ENCODE results near the gene FUOM. TPM values are rescaled to one million over a fixed set of nuclear protein-coding genes. Genes with fewer than 3 reads are reported as not detected.
"Not testable (repeated sequence)": the region's sequence is repeated elsewhere in the genome, so short reads cannot be mapped to it uniquely, and the experiment has no call there.

The FUOM gene
- polyA plus RNA-seq, 2 donors: 10.0 to 11.7 TPM

DNA sequence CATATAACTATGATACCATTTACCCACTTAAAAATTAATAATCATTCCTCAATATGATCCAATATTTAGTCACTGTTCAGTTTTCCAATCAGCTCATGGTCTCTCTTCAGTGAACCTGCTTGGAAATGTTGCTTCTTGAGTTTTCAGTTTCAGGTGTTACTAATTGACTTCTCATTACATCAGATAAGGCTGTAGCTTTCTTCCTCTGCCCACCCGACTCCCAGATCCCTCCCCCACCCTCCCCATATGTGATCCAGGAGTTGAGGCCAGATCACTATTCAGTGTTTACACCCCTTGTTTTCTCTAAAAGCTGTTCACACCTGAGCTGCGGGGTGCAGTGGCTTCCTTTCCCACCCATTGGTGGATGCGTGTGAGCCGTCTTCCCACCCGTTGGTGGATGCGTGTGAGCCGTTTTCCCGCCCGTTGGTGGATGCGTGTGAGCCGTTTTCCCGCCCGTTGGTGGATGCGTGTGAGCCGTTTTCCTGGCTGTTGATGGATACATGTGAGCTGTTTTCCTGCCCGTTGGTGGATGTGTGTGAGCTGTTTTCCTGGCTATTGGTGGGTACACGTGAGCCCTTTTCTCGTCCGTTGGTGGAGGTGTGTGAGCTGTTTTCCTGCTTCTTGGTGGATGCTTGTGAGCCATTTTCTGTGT is 32.9 kb upstream of the FUOM start:
- Histone ChIP-seq H3K4me1 (ENCODE audit: control insufficient read depth in 2 of 2, insufficient read depth in 2 of 2, low read length in 1 of 2) (peaks cover 2 to 4% of the 10 kb centered on the region in 2 donors), H3K27ac (ENCODE audit: low read depth in 2 of 2, low read length in 1 of 2) (no peak overlapping the region), H3K36me3 (ENCODE audit: control insufficient read depth in 2 of 2, insufficient read depth in 2 of 2, low read length in 1 of 2) (peaks cover 0 to 2% of the 10 kb centered on the region in 2 donors), H3K27me3 (ENCODE audit: control insufficient read depth in 1 of 2, insufficient read depth in 2 of 2, low read length in 2 of 2) (no peaks in the 10 kb centered on the region), H3K4me3 (ENCODE audit: low read depth in 1 of 2, low read length in 2 of 2) (no peak overlapping the region), H3K9me3 (ENCODE audit: control insufficient read depth in 2 of 2, insufficient read depth in 1 of 2, low read depth in 1 of 2, low read length in 1 of 2) (peaks cover 0 to 3% of the 10 kb centered on the region in 2 donors)
- 90% methylated on average over 19 of the region's 19 CpGs for WGBS, 2 donors

GRCh38 chr10:133388973-133389818 is 31.4 kb upstream of the FUOM start:
- Histone ChIP-seq H3K9me3 (ENCODE audit: control insufficient read depth in 2 of 2, insufficient read depth in 1 of 2, low read depth in 1 of 2, low read length in 1 of 2) (peaks cover 0 to 3% of the 10 kb centered on the region in 2 donors), H3K27me3 (ENCODE audit: control insufficient read depth in 1 of 2, insufficient read depth in 2 of 2, low read length in 2 of 2) (no peaks in the 10 kb centered on the region), H3K4me3 (ENCODE audit: low read depth in 1 of 2, low read length in 2 of 2) (no peak overlapping the region), H3K27ac (ENCODE audit: low read depth in 2 of 2, low read length in 1 of 2) (peak overlapping the region in 1 of 2 donors; percentile 44), H3K36me3 (ENCODE audit: control insufficient read depth in 2 of 2, insufficient read depth in 2 of 2, low read length in 1 of 2) (peaks cover 0 to 4% of the 10 kb centered on the region in 2 donors), H3K4me1 (ENCODE audit: control insufficient read depth in 2 of 2, insufficient read depth in 2 of 2, low read length in 1 of 2) (peaks cover 0 to 2% of the 10 kb centered on the region in 2 donors)
- 77 to 79% methylated on average over 39 of the region's 39 CpGs for WGBS, 2 donors

- Histone ChIP-seq H3K27me3 (ENCODE audit: control insufficient read depth in 1 of 2, insufficient read depth in 2 of 2, low read length in 2 of 2) (no peaks in the 10 kb centered on the region), H3K27ac (ENCODE audit: low read depth in 2 of 2, low read length in 1 of 2) (no peak overlapping the region), H3K4me3 (ENCODE audit: low read depth in 1 of 2, low read length in 2 of 2) (no peak overlapping the region), H3K9me3 (ENCODE audit: control insufficient read depth in 2 of 2, insufficient read depth in 1 of 2, low read depth in 1 of 2, low read length in 1 of 2) (peaks cover 0 to 3% of the 10 kb centered on the region in 2 donors), H3K4me1 (ENCODE audit: control insufficient read depth in 2 of 2, insufficient read depth in 2 of 2, low read length in 1 of 2) (peaks cover 0 to under 1% of the 10 kb centered on the region in 2 donors), H3K36me3 (ENCODE audit: control insufficient read depth in 2 of 2, insufficient read depth in 2 of 2, low read length in 1 of 2) (peaks cover 0 to 7% of the 10 kb centered on the region in 2 donors)
- WGBS, 2 donors: 85 to 86% methylated on average over 17 of the region's 17 CpGs
Observed at GRCh38 chr10:133388236-133388972, 30.6 kb upstream of the FUOM start.

DNA sequence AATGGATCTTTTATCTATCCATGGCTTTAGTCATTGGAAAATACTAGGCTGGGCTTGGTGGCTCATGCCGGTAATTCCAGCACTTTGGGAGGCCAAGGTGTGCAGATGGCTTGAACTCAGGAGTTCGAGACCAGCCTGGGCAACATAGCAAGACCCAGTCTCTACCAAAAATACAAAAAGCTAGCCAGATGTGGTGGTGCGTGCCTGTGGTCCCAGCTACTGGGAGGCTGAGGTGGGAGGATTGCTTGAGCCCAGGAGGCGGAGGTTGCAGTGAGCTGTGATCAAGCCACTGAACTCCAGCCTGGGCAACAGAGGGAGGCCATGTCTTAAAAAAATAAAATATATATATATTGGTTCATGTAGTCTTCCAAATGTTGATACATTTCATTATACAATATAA is 29.1 kb upstream of the FUOM start:
- not testable (repeated sequence) for H3K36me3 ChIP-seq (ENCODE audit: control insufficient read depth in 2 of 2, insufficient read depth in 2 of 2, low read length in 1 of 2); H3K9me3 ChIP-seq (ENCODE audit: control insufficient read depth in 2 of 2, insufficient read depth in 1 of 2, low read depth in 1 of 2, low read length in 1 of 2); H3K27ac ChIP-seq (ENCODE audit: low read depth in 2 of 2, low read length in 1 of 2); H3K4me1 ChIP-seq (ENCODE audit: control insufficient read depth in 2 of 2, insufficient read depth in 2 of 2, low read length in 1 of 2); H3K27me3 ChIP-seq (ENCODE audit: control insufficient read depth in 1 of 2, insufficient read depth in 2 of 2, low read length in 2 of 2); H3K4me3 ChIP-seq (ENCODE audit: low read depth in 1 of 2, low read length in 2 of 2)
- 94 to 96% methylated on average over 4 of the region's 4 CpGs for WGBS, 2 donors

DNA sequence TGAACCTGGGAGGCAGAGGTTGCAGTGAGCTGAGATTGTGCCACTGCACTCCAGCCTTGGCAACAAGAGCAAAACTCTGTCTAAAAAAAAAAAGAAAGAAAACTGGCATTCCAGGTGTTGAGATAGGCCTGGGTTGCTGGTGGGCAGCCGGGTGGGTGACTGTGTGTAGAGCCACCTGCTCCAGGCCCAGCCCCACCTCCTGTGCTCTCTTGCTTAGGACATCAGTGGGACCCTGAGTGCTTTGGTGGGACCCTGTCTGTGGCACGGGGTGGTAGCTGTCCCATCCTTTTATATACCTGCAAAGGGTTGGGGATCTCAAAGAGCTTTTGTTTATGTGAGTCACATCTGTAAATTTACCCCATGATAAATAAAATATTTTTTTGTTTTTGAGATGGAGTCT is 27.4 kb upstream of the FUOM start:
- Histone ChIP-seq H3K4me3 (ENCODE audit: low read depth in 1 of 2, low read length in 2 of 2) (no peak overlapping the region), H3K9me3 (ENCODE audit: control insufficient read depth in 2 of 2, insufficient read depth in 1 of 2, low read depth in 1 of 2, low read length in 1 of 2) (no peaks in the 10 kb centered on the region), H3K4me1 (ENCODE audit: control insufficient read depth in 2 of 2, insufficient read depth in 2 of 2, low read length in 1 of 2) (peaks cover 0 to 4% of the 10 kb centered on the region in 2 donors), H3K36me3 (ENCODE audit: control insufficient read depth in 2 of 2, insufficient read depth in 2 of 2, low read length in 1 of 2) (peaks cover 0 to 14% of the 10 kb centered on the region in 2 donors), H3K27me3 (ENCODE audit: control insufficient read depth in 1 of 2, insufficient read depth in 2 of 2, low read length in 2 of 2) (no peaks in the 10 kb centered on the region), H3K27ac (ENCODE audit: low read depth in 2 of 2, low read length in 1 of 2) (no peak overlapping the region)
- WGBS, 2 donors: 92 to 97% methylated on average over 2 of the region's 2 CpGs

GRCh38 chr10:133384071-133384470 is 26.3 kb upstream of the FUOM start:
- Histone ChIP-seq H3K9me3 (ENCODE audit: control insufficient read depth in 2 of 2, insufficient read depth in 1 of 2, low read depth in 1 of 2, low read length in 1 of 2) (no peaks in the 10 kb centered on the region), H3K27ac (ENCODE audit: low read depth in 2 of 2, low read length in 1 of 2) (no peak overlapping the region), H3K4me3 (ENCODE audit: low read depth in 1 of 2, low read length in 2 of 2) (no peak overlapping the region), H3K36me3 (ENCODE audit: control insufficient read depth in 2 of 2, insufficient read depth in 2 of 2, low read length in 1 of 2) (peaks cover 0 to 14% of the 10 kb centered on the region in 2 donors), H3K27me3 (ENCODE audit: control insufficient read depth in 1 of 2, insufficient read depth in 2 of 2, low read length in 2 of 2) (no peaks in the 10 kb centered on the region), H3K4me1 (ENCODE audit: control insufficient read depth in 2 of 2, insufficient read depth in 2 of 2, low read length in 1 of 2) (peaks cover 0 to 11% of the 10 kb centered on the region in 2 donors)
- WGBS, 2 donors: 93 to 94% methylated on average over 13 of the region's 13 CpGs

GRCh38 chr10:133383551-133383950 is 25.7 kb upstream of the FUOM start:
- no peak overlapping the region for H3K4me3 ChIP-seq (ENCODE audit: low read depth in 1 of 2, low read length in 2 of 2)
- no peaks in the 10 kb centered on the region for H3K27me3 ChIP-seq (ENCODE audit: control insufficient read depth in 1 of 2, insufficient read depth in 2 of 2, low read length in 2 of 2)
- H3K9me3 ChIP-seq (ENCODE audit: control insufficient read depth in 2 of 2, insufficient read depth in 1 of 2, low read depth in 1 of 2, low read length in 1 of 2): no peaks in the 10 kb centered on the region
- H3K36me3 ChIP-seq (ENCODE audit: control insufficient read depth in 2 of 2, insufficient read depth in 2 of 2, low read length in 1 of 2): peaks cover 0 to 14% of the 10 kb centered on the region in 2 donors
- WGBS, 2 donors: 96% methylated on average over 4 of the region's 4 CpGs
- H3K27ac ChIP-seq (ENCODE audit: low read depth in 2 of 2, low read length in 1 of 2): no peak overlapping the region
- H3K4me1 ChIP-seq (ENCODE audit: control insufficient read depth in 2 of 2, insufficient read depth in 2 of 2, low read length in 1 of 2): peaks cover 0 to 11% of the 10 kb centered on the region in 2 donors

GRCh38 chr10:133381036-133381435 is 23.2 kb upstream of the FUOM start:
- H3K27me3 ChIP-seq (ENCODE audit: control insufficient read depth in 1 of 2, insufficient read depth in 2 of 2, low read length in 2 of 2): no peaks in the 10 kb centered on the region
- no peaks in the 10 kb centered on the region for H3K9me3 ChIP-seq (ENCODE audit: control insufficient read depth in 2 of 2, insufficient read depth in 1 of 2, low read depth in 1 of 2, low read length in 1 of 2)
- peaks cover 0 to 14% of the 10 kb centered on the region in 2 donors for H3K36me3 ChIP-seq (ENCODE audit: control insufficient read depth in 2 of 2, insufficient read depth in 2 of 2, low read length in 1 of 2)
- no peak overlapping the region for H3K4me3 ChIP-seq (ENCODE audit: low read depth in 1 of 2, low read length in 2 of 2)
- H3K4me1 ChIP-seq (ENCODE audit: control insufficient read depth in 2 of 2, insufficient read depth in 2 of 2, low read length in 1 of 2): peaks cover 0 to 17% of the 10 kb centered on the region in 2 donors
- H3K27ac ChIP-seq (ENCODE audit: low read depth in 2 of 2, low read length in 1 of 2): peak overlapping the region in 1 of 2 donors; percentile 0
- WGBS, 2 donors: 90 to 91% methylated on average over 8 of the region's 8 CpGs
